GM12878 (cell line): ENCODE results near the gene PAX2. TPM values are rescaled to one million over a fixed set of nuclear protein-coding genes. Genes with fewer than 3 reads are reported as not detected.

ENCODE experiments used
- ATAC-seq: fragments of 200-7000 bp; cut with Tn5 transposase; 3 replicates; pipeline ENCODE4 v1.9.1; 2020; ENCODE audit warnings: mild to moderate bottlenecking, moderate library complexity
- BruUV-seq: library from RNA; stranded (reverse); fragments of 400-500 nt; replicated peaks from 2 replicates; lab custom pipeline; 2021; lab: Mats Ljungman, UMichigan
- CTCF ChIA-PET: fragments of 300-600 bp; sonication (Branson Sonifier 250); formaldehyde crosslinking; extraction: SDS; loops from one replicate; lab custom pipeline; 2021; ENCODE audit warnings: inconsistent platforms; lab: Yijun Ruan, JAX
- POLR2A ChIA-PET: fragments of 350-600 bp; formaldehyde crosslinking; extraction: SDS; loops from one replicate; lab custom pipeline; 2021; ENCODE audit warnings: inconsistent platforms; lab: Charles Lee
- RAD21 ChIA-PET: fragments of 300-600 bp; sonication (Branson Sonifier 250); formaldehyde crosslinking; loops from one replicate; lab custom pipeline; 2023; ENCODE audit warnings: antibody characterized with exemption; ENCODE audit not compliant: unreplicated experiment; lab: Charles Lee
- SMC1A ChIA-PET: fragments of 300-600 bp; sonication (Branson Sonifier 250); formaldehyde crosslinking; loops from one replicate; lab custom pipeline; 2023; ENCODE audit not compliant: unreplicated experiment, uncharacterized antibody; lab: Charles Lee
- DNase-seq: peaks from one replicate; pipeline ENCODE4 v3.0.0-alpha.2; 2011; ENCODE audit warnings: low read depth, low spot score
- FAIRE-seq: peaks from 3 replicates; lab custom pipeline; 2011; peaks lifted over from hg19 to GRCh38; lab: Jason Lieb, UNC
- H2AFZ ChIP-seq: 2 replicates; pipeline ENCODE4 v1.6.0; 2011; ENCODE audit warnings: low read depth, low read length, control low read depth; ENCODE audit not compliant: control insufficient read depth
- H3K27ac ChIP-seq: 2 replicates; pipeline ENCODE4 v1.5.1; 2011; ENCODE audit warnings: control low read depth; ENCODE audit not compliant: control insufficient read depth, insufficient read depth
- H3K27me3 ChIP-seq, 2 experiments: replicated peaks in 1 of 2; 2 replicates each; pipeline versions ENCODE4 v1.6.0 to v1.6.1; 2011; ENCODE audit warnings: low read length in 1 of 2; ENCODE audit not compliant: control insufficient read depth in 2 of 2, insufficient read depth in 2 of 2
- H3K36me3 ChIP-seq, 2 experiments: 2 replicates each; pipeline ENCODE4 v1.5.1; 2011; ENCODE audit warnings: low read length in 1 of 2; ENCODE audit not compliant: control insufficient read depth in 2 of 2, insufficient read depth in 2 of 2
- H3K4me1 ChIP-seq: 2 replicates; pipeline ENCODE4 v1.6.1; 2011; ENCODE audit warnings: mild to moderate bottlenecking, low read length, moderate library complexity, mixed read lengths; ENCODE audit not compliant: control insufficient read depth, insufficient read depth
- H3K4me2 ChIP-seq: 2 replicates; pipeline ENCODE4 v1.6.0; 2011; ENCODE audit warnings: control low read depth; ENCODE audit not compliant: control insufficient read depth, insufficient read depth
- H3K4me3 ChIP-seq: fragments of 200-600 bp; sonication (generic); 2 replicates; pipeline ENCODE4 v1.5.1; 2016
- H3K79me2 ChIP-seq: 2 replicates; pipeline ENCODE4 v1.6.0; 2011; ENCODE audit warnings: low read length; ENCODE audit not compliant: control insufficient read depth, insufficient read depth
- H3K9ac ChIP-seq: 2 replicates; pipeline ENCODE4 v1.8.0; 2011; ENCODE audit warnings: low read length, control low read depth, mixed read lengths; ENCODE audit not compliant: control insufficient read depth, insufficient read depth
- H3K9me3 ChIP-seq: replicated peaks from 3 replicates; pipeline ENCODE4 v1.5.1; 2011; ENCODE audit warnings: mild to moderate bottlenecking, low read length; ENCODE audit not compliant: control insufficient read depth, insufficient read depth
- H4K20me1 ChIP-seq: 2 replicates; pipeline ENCODE4 v1.6.0; 2011; ENCODE audit not compliant: control insufficient read depth, insufficient read depth
- BCLAF1 ChIP-seq: fragments of 450-650 bp; IDR thresholded peaks from 2 replicates; pipeline ENCODE4 v1.6.1; 2017; ENCODE audit warnings: antibody characterized with exemption, mild to moderate bottlenecking, moderate library complexity
- HDAC6 ChIP-seq: fragments of 200-600 bp; sonication (generic); IDR thresholded peaks from one replicate; pipeline ENCODE4 v1.8.0; 2017; ENCODE audit warnings: antibody characterized with exemption; ENCODE audit not compliant: unreplicated experiment
- POLR2A ChIP-seq: IDR thresholded peaks from 2 replicates; pipeline ENCODE4 v1.6.1; 2011; ENCODE audit warnings: low read depth, mild to moderate bottlenecking, low read length
- REST ChIP-seq: IDR thresholded peaks from 2 replicates; pipeline ENCODE4 v1.6.1; 2012; ENCODE audit warnings: mild to moderate bottlenecking, low read depth, low read length
- SP1 ChIP-seq: IDR thresholded peaks from one replicate; pipeline ENCODE4 v1.6.1; 2011; ENCODE audit warnings: low read depth, low read length
- ZBTB11 ChIP-seq: fragments of 450-650 bp; formaldehyde crosslinking; IDR thresholded peaks from 2 replicates; pipeline ENCODE4 v1.5.0; 2022; ENCODE audit warnings: mild to moderate bottlenecking, missing genetic modification characterization
- ZBTB40 ChIP-seq: fragments of 450-650 bp; IDR thresholded peaks from 2 replicates; pipeline ENCODE4 v1.6.1; 2016; ENCODE audit warnings: mild to moderate bottlenecking, moderate library complexity, borderline replicate concordance
- ZZZ3 ChIP-seq: IDR thresholded peaks from 2 replicates; pipeline ENCODE4 v1.6.1; 2011; ENCODE audit warnings: low read depth; ENCODE audit not compliant: control insufficient read depth, insufficient read length
- WGBS: methylation state at CpG from one replicate; pipeline ENCODE4 v1.1.6; 2016; ENCODE audit warnings: low lambda C conversion rate; ENCODE audit not compliant: insufficient replicate concordance, insufficient coverage; ENCODE audit errors: missing lambda C conversion rate; 5-methylcytosine and 5-hydroxymethylcytosine counted together
- in situ Hi-C: fragments of 300-500 bp; cut with MboI; formaldehyde crosslinking; loops from 9 replicates; pipeline ENCODE4 v1.14.3; 2018; ENCODE audit warnings: mixed read lengths
- intact Hi-C: fragments of 100-400 bp; cut with micrococcal nuclease; formaldehyde crosslinking; loops from one replicate; pipeline ENCODE4 v1.14.2; 2022; ENCODE audit not compliant: unreplicated experiment
- polyA plus RNA-seq, 11 experiments: library from polyadenylated mRNA; depleted of rRNA in 4 of 11; unstranded in 6 of 11; stranded (reverse) in 5 of 11; fragments of >200 nt; fragmentation: Nextera tagmentation in 4 of 11; fragmentation: Illumina TruSeq in 1 of 11; extraction: Ambion mirVana in 4 of 11; extraction: Trizol in 1 of 11; gene quantifications; 1 replicate in 1 of 11; 2 replicates in 10 of 11; pipeline versions ENCODE4 v1.2.1 to v1.2.3, GENCODE V29; 2011 to 2016; ENCODE audit warnings: inconsistent platforms in 2 of 11, missing spikeins in 2 of 11, low read depth in 1 of 11
- total RNA-seq, 4 experiments: library from RNA; depleted of rRNA in 3 of 4; stranded (reverse); fragments of >200 nt in 3 of 4; fragmentation: Illumina TruSeq in 1 of 4; extraction: Trizol in 1 of 4; gene quantifications; 2 replicates each; pipeline versions ENCODE4 v1.2.1 to v1.2.3, GENCODE V29; 2013 to 2021

PAX2 gene
- total and polyA plus RNA-seq, 10 of the 15 experiments (the other 5 are each of a cell fraction or from before 2014, with no cell fraction given), result not detected

- RAD21 ChIA-PET, result no interaction called here
- H3K36me3 ChIP-seq, result no peaks in the 10 kb centered on the region
- H3K9me3 ChIP-seq, result no peaks in the 10 kb centered on the region
- H3K79me2 ChIP-seq, result no peaks in the 10 kb centered on the region
- FAIRE-seq (no peak), ATAC-seq (no peak), DNase-seq (no peak)
- H3K4me2 ChIP-seq, result no peak overlapping the region
- no peak overlapping the region for H3K9ac ChIP-seq
- no peak overlapping the region for H3K27ac ChIP-seq
- SMC1A ChIA-PET, result no interaction called here
- intact Hi-C loops (no loop called here), in situ Hi-C loops (no loop called here)
- no peak overlapping the region for H2AFZ ChIP-seq
- H4K20me1 ChIP-seq, result no peaks in the 10 kb centered on the region
- POLR2A ChIA-PET, result no interaction called here
- H3K4me3 ChIP-seq, result no peak overlapping the region
- WGBS, result 48% methylated on average over 4 of the region's 5 CpGs
- peaks cover 8 to 10% of the 10 kb centered on the region in 2 experiments; a peak in 3 of 4 replicates for H3K27me3 ChIP-seq
- H3K4me1 ChIP-seq, result no peaks in the 10 kb centered on the region
- BruUV-seq, result no TSS peak
- CTCF ChIA-PET, result no interaction called here
- TF ChIP-seq POLR2A (no peak), ZBTB11 (CRISPR knock-in tag) (no peak), ZBTB40 (no peak), REST (no peak), SP1 (no peak), HDAC6 (no peak), ZZZ3 (no peak), BCLAF1 (no peak)
These were observed 22.2 kb upstream of the PAX2 start for GRCh38 chr10:100723180-100723579.
